ENCODE measurements around the gene EMX1. TPM values are rescaled to one million over a fixed set of nuclear protein-coding genes. Genes with fewer than 3 reads are reported as not detected.

EMX1 gene
- total RNA-seq, 1 donor from 2014 or later = 0.43 TPM

GRCh38 chr2:72952961-72953360 lies 35.6 kb downstream of the EMX1 start:
- H3K27ac ChIP-seq = no peak overlapping the region

DNA sequence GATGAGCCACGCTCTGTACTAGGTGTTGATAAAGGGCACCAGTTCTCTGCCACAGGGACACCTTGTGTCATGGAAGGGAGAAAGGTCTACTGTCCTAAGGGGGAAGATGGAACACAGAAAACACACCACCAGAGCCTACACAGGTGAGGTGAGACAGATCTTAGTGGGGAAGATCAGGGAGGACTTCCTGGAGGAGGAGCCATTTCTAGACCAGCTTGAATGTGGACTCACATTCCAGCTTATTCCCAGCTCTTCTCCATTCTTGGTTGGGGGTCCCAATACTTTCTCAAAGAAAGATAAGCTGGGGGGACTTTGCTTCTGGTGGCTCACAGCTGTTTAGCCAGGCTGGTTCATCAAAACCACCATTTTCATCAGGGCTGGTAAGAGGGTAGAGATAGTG lies 36.2 kb downstream of the EMX1 start:
- Histone ChIP-seq H3K79me2 (ENCODE audit: low read depth) (no peaks in the 10 kb centered on the region), H3K9me3 (ENCODE audit: low read depth) (no peaks in the 10 kb centered on the region), H4K20me1 (ENCODE audit: low read depth) (no peaks in the 10 kb centered on the region), H3K9ac (no peak overlapping the region), H3K36me3 (no peaks in the 10 kb centered on the region), H3F3A (ENCODE audit: low read depth) (peaks cover 20% of the 10 kb centered on the region), H3K4me3 (no peak overlapping the region), H3K27me3 (no peaks in the 10 kb centered on the region), H3K27ac (no peak overlapping the region), H3K4me1 (peaks cover 54% of the 10 kb centered on the region), H3K4me2 (no peak overlapping the region), H2AFZ (replicated peaks) (no peak overlapping the region)
- Mint-ChIP-seq H3K36me3 (peaks cover 5% of the 10 kb centered on the region), H3K27me3 (ENCODE audit: insufficient read depth, low read depth) (peaks cover 18% of the 10 kb centered on the region), H3K4me1 (peaks cover 24% of the 10 kb centered on the region), H3K9me3 (no peaks in the 10 kb centered on the region), H3K4me3 (no peak overlapping the region), H3K27ac (no peak overlapping the region)
- no peak for DNase-seq (ENCODE audit: low spot score)
- no peak for TF ChIP-seq EZH2 (IDR thresholded peaks at IDR 0.05)
- no peak for TF ChIP-seq EZH2phosphoT487 (IDR thresholded peaks at IDR 0.05)
- TF ChIP-seq, protein P1, sequence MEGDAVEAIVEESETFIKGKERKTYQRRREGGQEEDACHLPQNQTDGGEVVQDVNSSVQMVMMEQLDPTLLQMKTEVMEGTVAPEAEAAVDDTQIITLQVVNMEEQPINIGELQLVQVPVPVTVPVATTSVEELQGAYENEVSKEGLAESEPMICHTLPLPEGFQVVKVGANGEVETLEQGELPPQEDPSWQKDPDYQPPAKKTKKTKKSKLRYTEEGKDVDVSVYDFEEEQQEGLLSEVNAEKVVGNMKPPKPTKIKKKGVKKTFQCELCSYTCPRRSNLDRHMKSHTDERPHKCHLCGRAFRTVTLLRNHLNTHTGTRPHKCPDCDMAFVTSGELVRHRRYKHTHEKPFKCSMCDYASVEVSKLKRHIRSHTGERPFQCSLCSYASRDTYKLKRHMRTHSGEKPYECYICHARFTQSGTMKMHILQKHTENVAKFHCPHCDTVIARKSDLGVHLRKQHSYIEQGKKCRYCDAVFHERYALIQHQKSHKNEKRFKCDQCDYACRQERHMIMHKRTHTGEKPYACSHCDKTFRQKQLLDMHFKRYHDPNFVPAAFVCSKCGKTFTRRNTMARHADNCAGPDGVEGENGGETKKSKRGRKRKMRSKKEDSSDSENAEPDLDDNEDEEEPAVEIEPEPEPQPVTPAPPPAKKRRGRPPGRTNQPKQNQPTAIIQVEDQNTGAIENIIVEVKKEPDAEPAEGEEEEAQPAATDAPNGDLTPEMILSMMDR (IDR thresholded peaks at IDR 0.05) = no peak

More at GRCh38 chr2:72952961-72953360, 35.6 kb downstream of the EMX1 start:
- no peak for DNase-seq (ENCODE audit: low spot score)
- peaks cover 54% of the 10 kb centered on the region for H3K4me1 ChIP-seq
- TF ChIP-seq, protein P1 (IDR thresholded peaks at IDR 0.05) = no peak
- no peak for TF ChIP-seq EZH2phosphoT487 (IDR thresholded peaks at IDR 0.05)
- no peak for TF ChIP-seq EZH2 (IDR thresholded peaks at IDR 0.05)
- no peak overlapping the region for H3K4me3 ChIP-seq
- no peaks in the 10 kb centered on the region for H4K20me1 ChIP-seq (ENCODE audit: low read depth)
- no peak overlapping the region for H3K9ac ChIP-seq
- Mint-ChIP-seq H3K27ac (no peak overlapping the region), H3K4me1 (peaks cover 24% of the 10 kb centered on the region), H3K36me3 (peaks cover 5% of the 10 kb centered on the region), H3K27me3 (ENCODE audit: insufficient read depth, low read depth) (peaks cover 18% of the 10 kb centered on the region), H3K9me3 (no peaks in the 10 kb centered on the region), H3K4me3 (no peak overlapping the region)
- no peaks in the 10 kb centered on the region for H3K36me3 ChIP-seq
- H3K79me2 ChIP-seq (ENCODE audit: low read depth) = no peaks in the 10 kb centered on the region
- no peaks in the 10 kb centered on the region for H3K9me3 ChIP-seq (ENCODE audit: low read depth)
- peaks cover 20% of the 10 kb centered on the region for H3F3A ChIP-seq (ENCODE audit: low read depth)
- H3K27me3 ChIP-seq = no peaks in the 10 kb centered on the region
- H3K4me2 ChIP-seq = no peak overlapping the region
- H2AFZ ChIP-seq (replicated peaks) = no peak overlapping the region

DNA sequence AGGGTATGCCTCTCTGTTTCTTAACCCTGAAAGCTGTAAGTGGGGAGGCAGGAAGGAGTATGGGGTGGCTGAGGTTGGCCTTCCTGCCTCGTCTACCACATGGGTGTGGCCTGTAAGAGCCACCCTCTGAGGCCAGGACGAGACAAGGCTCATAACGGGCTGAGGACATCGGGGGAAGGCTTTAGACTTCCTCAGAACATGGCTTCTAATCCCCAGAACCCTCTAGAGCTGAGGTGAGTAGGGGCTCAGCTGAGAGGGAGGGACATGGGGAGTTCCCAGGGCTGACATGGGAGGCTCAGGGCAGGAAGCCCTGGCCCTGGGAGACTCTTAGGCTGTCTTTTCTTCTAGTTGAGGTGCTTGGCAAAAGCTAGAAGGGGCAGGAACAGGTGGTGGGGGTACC lies 36.7 kb downstream of the EMX1 start:
- Histone ChIP-seq H3K4me1 (peaks cover 54% of the 10 kb centered on the region), H3F3A (ENCODE audit: low read depth) (peaks cover 20% of the 10 kb centered on the region), H3K79me2 (ENCODE audit: low read depth) (no peaks in the 10 kb centered on the region), H3K4me3 (no peak overlapping the region), H3K4me2 (no peak overlapping the region), H3K27me3 (no peaks in the 10 kb centered on the region), H3K27ac (no peak overlapping the region), H2AFZ (replicated peaks) (no peak overlapping the region), H3K9ac (no peak overlapping the region), H3K36me3 (no peaks in the 10 kb centered on the region), H3K9me3 (ENCODE audit: low read depth) (no peaks in the 10 kb centered on the region), H4K20me1 (ENCODE audit: low read depth) (no peaks in the 10 kb centered on the region)
- Mint-ChIP-seq H3K4me1 (peaks cover 24% of the 10 kb centered on the region), H3K9me3 (no peaks in the 10 kb centered on the region), H3K27me3 (ENCODE audit: insufficient read depth, low read depth) (peaks cover 18% of the 10 kb centered on the region), H3K27ac (no peak overlapping the region), H3K36me3 (peaks cover 5% of the 10 kb centered on the region), H3K4me3 (no peak overlapping the region)
- TF ChIP-seq EZH2phosphoT487 (IDR thresholded peaks at IDR 0.05) = no peak
- TF ChIP-seq EZH2 (IDR thresholded peaks at IDR 0.05) = no peak
- TF ChIP-seq, protein P1 (IDR thresholded peaks at IDR 0.05) = no peak
- no peak for DNase-seq (ENCODE audit: low spot score)
